ENCODE data around the gene SNRNP48.
A peak's percentile ranks its signal among the peaks of the same experiment; 100 is the strongest.

Gene SNRNP48

DNA sequence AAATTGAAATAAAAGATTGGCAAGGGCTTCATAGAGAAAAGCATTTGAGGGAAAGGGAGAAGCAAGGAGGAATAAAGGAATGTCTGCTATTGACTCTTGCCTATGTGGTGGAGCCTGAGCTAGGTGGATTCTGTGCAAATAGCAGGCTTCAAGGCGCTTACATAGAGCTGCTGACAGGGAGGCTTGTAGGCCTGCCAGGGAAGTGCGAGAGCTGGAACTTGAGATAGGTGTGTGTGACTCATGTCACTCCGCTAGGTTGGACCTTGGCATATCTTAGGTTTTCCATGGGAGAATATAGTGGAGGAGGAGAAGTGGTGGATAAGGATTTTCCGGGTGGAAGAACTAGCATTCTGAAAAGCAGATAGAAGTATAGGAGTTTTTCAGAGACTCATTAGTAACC is 14.0 kb downstream of the SNRNP48 start:
- in situ Hi-C loops (cut with MboI; ENCODE audit: low sequenced_read_pairs, unreplicated experiment): loop anchor here (25.0 kb wide), 1 partner anchor 917 kb away; no protein-coding TSS in a partner anchor
- no peak for DNase-seq (ENCODE audit: low spot score)
- TF ChIP-seq, protein P1, sequence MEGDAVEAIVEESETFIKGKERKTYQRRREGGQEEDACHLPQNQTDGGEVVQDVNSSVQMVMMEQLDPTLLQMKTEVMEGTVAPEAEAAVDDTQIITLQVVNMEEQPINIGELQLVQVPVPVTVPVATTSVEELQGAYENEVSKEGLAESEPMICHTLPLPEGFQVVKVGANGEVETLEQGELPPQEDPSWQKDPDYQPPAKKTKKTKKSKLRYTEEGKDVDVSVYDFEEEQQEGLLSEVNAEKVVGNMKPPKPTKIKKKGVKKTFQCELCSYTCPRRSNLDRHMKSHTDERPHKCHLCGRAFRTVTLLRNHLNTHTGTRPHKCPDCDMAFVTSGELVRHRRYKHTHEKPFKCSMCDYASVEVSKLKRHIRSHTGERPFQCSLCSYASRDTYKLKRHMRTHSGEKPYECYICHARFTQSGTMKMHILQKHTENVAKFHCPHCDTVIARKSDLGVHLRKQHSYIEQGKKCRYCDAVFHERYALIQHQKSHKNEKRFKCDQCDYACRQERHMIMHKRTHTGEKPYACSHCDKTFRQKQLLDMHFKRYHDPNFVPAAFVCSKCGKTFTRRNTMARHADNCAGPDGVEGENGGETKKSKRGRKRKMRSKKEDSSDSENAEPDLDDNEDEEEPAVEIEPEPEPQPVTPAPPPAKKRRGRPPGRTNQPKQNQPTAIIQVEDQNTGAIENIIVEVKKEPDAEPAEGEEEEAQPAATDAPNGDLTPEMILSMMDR (IDR thresholded peaks at IDR 0.05; ENCODE audit: borderline replicate concordance, control extremely low read depth, extremely low read depth, insufficient read depth, missing control alignments): no peak

DNA sequence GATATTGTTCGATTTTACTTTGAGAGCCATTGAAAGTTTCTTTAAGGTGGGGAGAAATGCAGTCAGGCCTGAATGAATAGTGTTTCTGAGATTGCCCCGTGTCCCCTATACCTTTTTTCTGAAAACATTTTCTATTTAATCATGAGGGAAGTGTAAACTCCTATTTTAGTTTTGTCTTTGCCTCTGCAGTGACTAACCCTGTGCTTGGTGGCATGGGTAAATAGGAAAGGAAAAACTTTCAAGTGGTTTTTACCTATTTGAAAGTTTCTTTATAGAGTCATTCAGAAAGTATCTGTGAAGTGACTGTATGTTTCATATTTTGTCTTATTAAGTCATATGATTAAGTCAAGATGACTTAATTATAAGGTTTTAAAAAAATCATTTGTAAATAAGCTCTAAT is 14.5 kb downstream of the SNRNP48 start:
- TF ChIP-seq, protein P1 (IDR thresholded peaks at IDR 0.05; ENCODE audit: borderline replicate concordance, control extremely low read depth, extremely low read depth, insufficient read depth, missing control alignments): no peak
- in situ Hi-C loops (cut with MboI; ENCODE audit: low sequenced_read_pairs, unreplicated experiment): loop anchor here (25.0 kb wide), 1 partner anchor 917 kb away; no protein-coding TSS in a partner anchor
- no peak for DNase-seq (ENCODE audit: low spot score)

DNA sequence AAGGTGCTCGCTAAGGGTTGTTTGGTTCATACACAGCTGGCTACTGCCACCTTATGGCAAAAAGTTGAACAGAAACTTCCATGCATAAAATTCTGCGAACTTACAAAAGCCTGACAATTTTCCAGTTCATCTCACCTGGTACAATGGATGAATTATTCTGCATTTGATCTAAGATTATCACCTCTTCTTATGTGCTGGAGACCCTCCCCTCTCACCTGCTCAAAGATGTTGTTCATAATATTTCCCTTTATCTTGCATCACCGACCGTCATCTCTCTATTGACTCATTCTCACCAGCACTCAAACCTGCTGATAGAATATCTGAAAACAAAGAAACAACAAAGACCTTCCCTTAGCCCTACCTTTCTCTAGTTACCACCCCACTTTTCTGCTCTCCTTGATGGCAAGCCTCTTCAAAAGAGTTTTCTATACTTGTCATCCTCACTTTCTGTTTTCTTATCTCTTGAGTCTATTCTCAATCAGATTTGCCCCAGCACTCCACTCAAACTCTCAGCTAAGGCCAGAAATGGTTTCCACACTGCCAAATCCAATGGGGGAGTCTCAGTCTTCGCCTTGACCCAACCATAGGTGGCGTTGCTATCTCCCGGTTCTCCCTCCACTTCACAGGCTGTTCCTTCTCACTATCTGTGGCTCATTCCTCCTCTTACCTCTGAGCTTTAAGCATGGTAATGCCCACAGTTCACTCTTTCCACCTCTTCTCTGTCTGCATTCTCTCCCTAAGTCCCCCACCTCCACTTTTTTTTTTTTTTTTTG is 25.8 kb downstream of the SNRNP48 start:
- TF ChIP-seq, protein P1 (IDR thresholded peaks at IDR 0.05; ENCODE audit: borderline replicate concordance, control extremely low read depth, extremely low read depth, insufficient read depth, missing control alignments): peak; percentile 55
- DNase-seq (ENCODE audit: low spot score): peak; percentile 60
- in situ Hi-C loops (cut with MboI; ENCODE audit: low sequenced_read_pairs, unreplicated experiment): loop anchor here (10.0 to 25.0 kb wide), 2 partner anchors 341 to 928 kb away; no protein-coding TSS in a partner anchor

DNA sequence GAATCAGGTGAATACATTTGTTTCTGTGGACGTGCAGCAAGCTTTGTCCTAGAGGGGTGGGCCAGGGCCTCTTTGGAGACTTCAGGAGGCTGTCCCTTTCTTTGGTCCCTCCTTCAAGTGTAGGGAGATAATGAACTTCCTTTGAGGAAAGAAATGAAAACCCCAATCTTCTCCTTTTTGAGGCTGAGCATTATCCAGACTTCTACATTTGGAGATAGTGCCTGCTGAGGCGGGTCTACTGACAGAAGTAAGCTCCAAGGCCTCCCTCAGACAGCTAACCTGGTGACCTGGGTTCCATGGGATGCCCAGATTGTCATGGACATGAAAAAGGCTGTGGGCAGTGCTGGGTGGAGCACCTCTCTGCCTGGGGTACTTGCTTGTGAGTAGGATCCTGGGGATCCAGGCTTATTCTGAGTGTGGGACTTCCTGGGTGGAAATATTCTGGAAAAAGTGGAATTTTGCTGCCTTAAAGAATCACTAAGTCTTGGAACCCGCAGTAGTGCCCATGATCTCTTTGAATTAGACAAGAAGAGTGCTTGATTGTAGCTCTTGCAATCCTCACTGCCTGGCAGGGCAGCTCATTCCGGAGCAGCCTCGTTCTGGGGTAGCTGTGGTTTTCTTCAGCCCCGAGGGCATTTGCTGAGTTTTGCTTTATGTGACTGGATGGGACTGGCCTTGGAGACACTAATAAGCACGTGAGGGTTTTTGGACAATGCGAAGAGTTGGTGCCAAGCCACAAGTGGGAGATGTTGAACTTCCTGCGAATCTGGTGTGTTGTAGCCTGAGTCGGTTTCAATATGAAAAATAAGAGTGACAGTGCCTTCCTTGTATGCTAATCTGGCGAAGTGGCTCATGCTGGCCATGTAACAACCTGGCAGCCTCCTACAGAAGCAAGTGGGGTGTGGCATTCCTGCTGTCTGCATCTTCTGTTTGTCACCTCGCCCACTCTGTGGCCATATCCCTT is 28.1 kb downstream of the SNRNP48 start:
- TF ChIP-seq, protein P1 (IDR thresholded peaks at IDR 0.05; ENCODE audit: borderline replicate concordance, control extremely low read depth, extremely low read depth, insufficient read depth, missing control alignments): no peak
- in situ Hi-C loops (cut with MboI; ENCODE audit: low sequenced_read_pairs, unreplicated experiment): loop anchor here (10.0 to 25.0 kb wide), 2 partner anchors 343 to 931 kb away; no protein-coding TSS in a partner anchor
- peak; percentile 30 for DNase-seq (ENCODE audit: low spot score)

DNA sequence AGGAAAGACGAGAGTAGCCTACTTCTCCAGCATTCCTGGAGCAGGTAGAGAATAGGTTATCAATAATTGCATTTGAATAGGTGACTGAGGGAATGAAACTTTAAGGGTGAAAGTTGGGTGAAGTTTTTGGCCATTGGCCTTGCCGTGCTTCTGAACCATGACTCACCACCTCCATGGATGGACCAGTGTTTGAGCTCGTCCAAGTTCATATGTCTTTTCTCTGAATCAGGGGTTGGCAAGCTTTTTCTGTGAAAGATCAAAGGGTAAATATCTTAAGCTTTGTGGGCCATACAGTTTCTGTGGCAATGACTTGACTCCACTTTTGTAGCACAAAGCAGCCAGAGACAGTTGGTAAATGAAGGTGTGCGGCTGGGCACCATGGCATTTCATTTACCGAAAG is 31.8 kb downstream of the SNRNP48 start:
- no peak for DNase-seq (ENCODE audit: low spot score)
- in situ Hi-C loops (cut with MboI; ENCODE audit: low sequenced_read_pairs, unreplicated experiment): loop anchor here (25.0 kb wide), 1 partner anchor 934 kb away; no protein-coding TSS in a partner anchor

More for the DNA sequence above, 31.8 kb downstream of the SNRNP48 start:
- TF ChIP-seq, protein P1 (IDR thresholded peaks at IDR 0.05; ENCODE audit: borderline replicate concordance, control extremely low read depth, extremely low read depth, insufficient read depth, missing control alignments): no peak
